ENCODE data around the gene FAM13B.

FAM13B gene

DNA sequence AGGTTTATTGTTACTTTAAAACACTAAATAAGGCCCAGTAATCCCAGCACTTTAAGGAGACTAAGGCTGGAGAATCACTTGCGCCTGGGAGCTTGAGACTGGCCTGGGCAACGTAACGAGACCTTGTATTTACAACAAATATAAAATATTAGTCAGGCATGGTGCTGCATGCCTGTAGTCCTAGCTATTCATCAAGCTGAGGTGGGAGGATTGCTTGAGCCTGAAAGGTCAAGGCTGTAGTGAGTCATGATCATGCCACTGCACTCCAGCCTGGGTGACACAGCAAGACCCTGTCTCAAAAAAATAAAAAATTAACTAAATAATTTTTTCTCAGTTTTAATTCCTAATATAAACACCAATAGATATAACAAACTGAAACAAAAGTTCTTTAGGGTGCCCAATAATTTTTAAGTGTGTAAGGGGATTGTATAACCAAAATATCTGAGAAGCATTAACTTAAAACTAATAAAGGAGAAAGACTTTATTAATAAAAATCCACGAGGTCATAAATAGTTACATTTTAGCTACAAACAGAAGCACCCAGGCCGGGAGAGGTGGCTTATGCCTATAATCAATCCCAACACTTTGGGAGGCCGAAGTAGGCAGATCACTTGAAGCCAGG lies 32.7 kb downstream of the FAM13B start:
- H3K4me3 ChIP-seq (ENCODE audit: low read depth, low read length) = no peak overlapping the region
- DNase-seq (ENCODE audit: low read depth) = peak; percentile 9
- TF ChIP-seq, protein P1, sequence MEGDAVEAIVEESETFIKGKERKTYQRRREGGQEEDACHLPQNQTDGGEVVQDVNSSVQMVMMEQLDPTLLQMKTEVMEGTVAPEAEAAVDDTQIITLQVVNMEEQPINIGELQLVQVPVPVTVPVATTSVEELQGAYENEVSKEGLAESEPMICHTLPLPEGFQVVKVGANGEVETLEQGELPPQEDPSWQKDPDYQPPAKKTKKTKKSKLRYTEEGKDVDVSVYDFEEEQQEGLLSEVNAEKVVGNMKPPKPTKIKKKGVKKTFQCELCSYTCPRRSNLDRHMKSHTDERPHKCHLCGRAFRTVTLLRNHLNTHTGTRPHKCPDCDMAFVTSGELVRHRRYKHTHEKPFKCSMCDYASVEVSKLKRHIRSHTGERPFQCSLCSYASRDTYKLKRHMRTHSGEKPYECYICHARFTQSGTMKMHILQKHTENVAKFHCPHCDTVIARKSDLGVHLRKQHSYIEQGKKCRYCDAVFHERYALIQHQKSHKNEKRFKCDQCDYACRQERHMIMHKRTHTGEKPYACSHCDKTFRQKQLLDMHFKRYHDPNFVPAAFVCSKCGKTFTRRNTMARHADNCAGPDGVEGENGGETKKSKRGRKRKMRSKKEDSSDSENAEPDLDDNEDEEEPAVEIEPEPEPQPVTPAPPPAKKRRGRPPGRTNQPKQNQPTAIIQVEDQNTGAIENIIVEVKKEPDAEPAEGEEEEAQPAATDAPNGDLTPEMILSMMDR (IDR thresholded peaks at IDR 0.05; ENCODE audit: low read depth, low read length) = no peak
- TF ChIP-seq, protein P2, sequence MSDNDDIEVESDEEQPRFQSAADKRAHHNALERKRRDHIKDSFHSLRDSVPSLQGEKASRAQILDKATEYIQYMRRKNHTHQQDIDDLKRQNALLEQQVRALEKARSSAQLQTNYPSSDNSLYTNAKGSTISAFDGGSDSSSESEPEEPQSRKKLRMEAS (IDR thresholded peaks at IDR 0.05; ENCODE audit: low read depth, low read length) = no peak
- no peak for TF ChIP-seq POLR2A (IDR thresholded peaks at IDR 0.05; ENCODE audit: extremely low read depth, insufficient read length)

DNA sequence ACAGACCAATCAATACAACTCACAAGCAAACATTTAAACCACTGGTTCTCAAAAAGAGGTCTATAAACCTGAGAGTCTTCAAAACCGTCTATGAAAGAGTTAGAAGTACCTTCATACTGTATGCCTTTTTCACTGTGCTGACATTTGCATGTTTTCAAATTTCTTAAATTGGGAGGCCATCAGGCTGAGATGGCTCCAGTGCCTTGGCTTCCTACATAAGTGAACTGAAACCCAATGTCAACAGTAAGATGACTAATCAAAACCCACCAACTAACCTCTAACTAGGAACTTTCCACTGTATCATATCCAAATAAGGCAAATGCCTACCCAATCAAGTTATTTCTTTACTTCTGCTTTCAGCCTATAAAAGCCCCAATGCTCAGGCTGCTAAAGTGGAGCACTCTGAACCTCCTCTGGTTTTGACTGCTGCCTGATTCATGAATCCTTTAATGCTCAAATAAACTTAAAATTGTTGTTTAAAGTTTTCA lies 35.1 kb downstream of the FAM13B start:
- no peak overlapping the region for H3K4me3 ChIP-seq (ENCODE audit: low read depth, low read length)
- peak; percentile 68 for DNase-seq (ENCODE audit: low read depth)
- TF ChIP-seq POLR2A (IDR thresholded peaks at IDR 0.05; ENCODE audit: extremely low read depth, insufficient read length) (no peak), MYC (IDR thresholded peaks at IDR 0.05; ENCODE audit: low read depth, low read length) (no peak)
- TF ChIP-seq, protein P1 (IDR thresholded peaks at IDR 0.05; ENCODE audit: low read depth, low read length) = no peak
- TF ChIP-seq, protein P2 (IDR thresholded peaks at IDR 0.05; ENCODE audit: low read depth, low read length) = no peak

DNA sequence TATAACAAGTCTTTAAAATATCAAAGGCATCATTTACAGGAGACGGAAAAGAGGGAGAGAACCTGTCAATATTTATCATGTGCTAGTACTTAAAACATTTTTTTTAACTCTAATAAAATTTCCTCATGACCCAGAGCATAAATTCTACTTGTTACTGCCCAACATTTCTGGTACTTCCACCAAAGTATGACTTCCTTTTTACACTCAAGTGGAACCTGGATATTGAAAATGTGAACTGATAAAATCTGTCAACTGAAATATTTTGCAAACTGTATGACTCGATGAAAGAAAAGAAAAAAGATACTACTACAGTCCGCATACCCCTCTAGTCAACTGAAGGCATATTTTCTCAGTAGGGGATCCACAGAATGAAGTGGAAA lies 37.1 kb downstream of the FAM13B start:
- peak; percentile 51 for DNase-seq (ENCODE audit: low read depth)
- TF ChIP-seq, protein P1 (IDR thresholded peaks at IDR 0.05; ENCODE audit: low read depth, low read length) = no peak
- TF ChIP-seq, protein P2 (IDR thresholded peaks at IDR 0.05; ENCODE audit: low read depth, low read length) = no peak
- TF ChIP-seq MYC (IDR thresholded peaks at IDR 0.05; ENCODE audit: low read depth, low read length) = no peak
- TF ChIP-seq POLR2A (IDR thresholded peaks at IDR 0.05; ENCODE audit: extremely low read depth, insufficient read length) = no peak
- no peak overlapping the region for H3K4me3 ChIP-seq (ENCODE audit: low read depth, low read length)

DNA sequence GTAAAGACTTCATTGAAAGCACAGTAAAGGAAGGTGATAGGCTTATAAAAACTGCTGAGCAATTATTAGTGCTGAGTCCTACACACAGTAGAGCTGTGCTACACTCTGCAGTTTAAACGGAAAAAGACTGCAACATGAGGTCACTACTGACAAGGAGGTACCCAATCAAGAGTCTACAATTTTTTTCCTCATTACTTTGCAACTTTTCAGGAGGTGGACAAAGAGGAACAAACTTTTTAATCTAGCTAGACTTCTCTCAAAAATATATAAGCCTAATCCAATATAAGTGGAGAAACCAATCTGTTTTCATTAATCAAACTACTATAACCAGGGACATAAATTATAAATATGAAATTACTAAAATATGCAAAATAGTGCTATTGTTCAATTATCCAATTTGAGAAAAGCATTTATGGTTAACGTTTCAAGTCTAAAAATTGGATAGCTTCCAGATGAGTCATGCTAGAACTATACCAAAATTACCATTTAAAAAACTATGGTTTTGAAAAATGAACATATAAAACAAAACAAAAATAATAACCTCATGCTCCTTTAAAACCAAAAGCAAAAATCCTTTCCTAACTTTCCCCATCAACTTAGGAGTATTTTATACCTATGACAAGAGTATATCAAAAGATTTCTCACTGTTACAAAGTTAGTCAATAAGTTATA lies 37.7 kb downstream of the FAM13B start:
- H3K4me3 ChIP-seq (ENCODE audit: low read depth, low read length) = no peak overlapping the region
- TF ChIP-seq, protein P2 (IDR thresholded peaks at IDR 0.05; ENCODE audit: low read depth, low read length) = peak; percentile 22; the same call in 1 of the 2 replicates
- no peak; the same call in 1 of the 2 replicates for TF ChIP-seq MYC (IDR thresholded peaks at IDR 0.05; ENCODE audit: low read depth, low read length)
- DNase-seq (ENCODE audit: low read depth) = peak; percentile 77

DNA sequence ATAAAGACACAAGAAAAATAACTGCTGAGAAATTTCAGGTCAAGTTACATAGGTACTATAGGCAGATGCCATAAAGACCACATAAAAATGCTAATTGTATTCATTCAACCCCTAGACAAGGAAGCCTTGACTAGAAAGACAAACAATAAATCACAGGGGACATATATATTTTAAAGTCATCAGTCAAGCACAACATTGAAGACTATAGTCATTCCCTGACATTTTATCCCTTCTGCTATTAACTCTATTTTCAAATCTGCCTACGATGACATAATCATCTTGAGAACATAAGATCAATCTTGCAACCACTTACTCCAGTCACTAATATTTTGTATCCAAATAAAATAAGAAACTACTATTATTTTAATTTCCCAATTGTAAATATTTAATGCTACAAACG lies 38.3 kb downstream of the FAM13B start:
- no peak overlapping the region for H3K4me3 ChIP-seq (ENCODE audit: low read depth, low read length)
- TF ChIP-seq POLR2A (IDR thresholded peaks at IDR 0.05; ENCODE audit: extremely low read depth, insufficient read length) = no peak
- TF ChIP-seq, protein P1 (IDR thresholded peaks at IDR 0.05; ENCODE audit: low read depth, low read length) = no peak
- TF ChIP-seq MYC (IDR thresholded peaks at IDR 0.05; ENCODE audit: low read depth, low read length) = no peak
- TF ChIP-seq, protein P2 (IDR thresholded peaks at IDR 0.05; ENCODE audit: low read depth, low read length) = no peak
- DNase-seq (ENCODE audit: low read depth) = no peak

DNA sequence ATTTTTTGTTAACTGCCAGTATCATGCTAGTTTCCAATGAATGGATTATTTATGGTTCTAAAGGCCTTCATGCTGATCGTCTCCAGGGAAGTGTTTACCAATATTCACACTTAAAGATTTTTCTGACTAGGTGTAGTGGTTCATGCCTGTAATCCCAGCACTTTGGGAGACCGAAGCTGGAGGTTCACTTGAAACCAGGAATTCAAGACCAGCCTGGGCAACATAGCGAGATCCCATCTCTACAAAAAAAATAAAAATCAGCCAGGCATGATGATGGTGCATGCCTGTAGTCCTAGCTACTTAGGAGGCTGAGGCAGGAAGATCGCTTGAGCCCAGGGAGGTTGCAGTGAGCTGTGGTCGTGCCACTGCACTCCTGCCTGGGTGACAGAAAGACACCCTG lies 43.5 kb downstream of the FAM13B start:
- H3K4me3 ChIP-seq (ENCODE audit: low read depth, low read length) = no peak overlapping the region
- no peak for TF ChIP-seq POLR2A (IDR thresholded peaks at IDR 0.05; ENCODE audit: extremely low read depth, insufficient read length)
- TF ChIP-seq, protein P2 (IDR thresholded peaks at IDR 0.05; ENCODE audit: low read depth, low read length) = no peak
- TF ChIP-seq, protein P1 (IDR thresholded peaks at IDR 0.05; ENCODE audit: low read depth, low read length) = no peak
- no peak for TF ChIP-seq MYC (IDR thresholded peaks at IDR 0.05; ENCODE audit: low read depth, low read length)
- DNase-seq (ENCODE audit: low read depth) = no peak

Measured in NB4 (cell line).